GM08714 (cell line): Measurements from ENCODE around the gene RMDN2.
"Not testable (repeated sequence)": the region's sequence is repeated elsewhere in the genome, so short reads cannot be mapped to it uniquely, and the experiment has no call there.

Experiments
- H3K4me3 ChIP-seq: fragments of 200-500 bp; sonication (Bioruptor generic); 2 replicates; pipeline ENCODE4 v1.5.1; 2014; ENCODE audit warnings: mild to moderate bottlenecking, low read length, inconsistent platforms
- ZNF274 ChIP-seq: IDR thresholded peaks from 2 replicates; pipeline ENCODE4 v1.6.1; 2012; ENCODE audit warnings: mild to moderate bottlenecking, low read depth, low read length

Gene RMDN2

GRCh38 chr2:37912616-37913015 is 12.5 kb upstream of the RMDN2 start:
- no peak for TF ChIP-seq ZNF274
- H3K4me3 ChIP-seq: no peak overlapping the region

GRCh38 chr2:37914340-37914739 is 10.7 kb upstream of the RMDN2 start:
- TF ChIP-seq ZNF274: no peak

GRCh38 chr2:37915773-37916172 is 9.3 kb upstream of the RMDN2 start:
- no peak overlapping the region for H3K4me3 ChIP-seq
- TF ChIP-seq ZNF274: no peak

More at GRCh38 chr2:37914340-37914739, 10.7 kb upstream of the RMDN2 start:
- no peak overlapping the region for H3K4me3 ChIP-seq

- no peak overlapping the region for H3K4me3 ChIP-seq
- TF ChIP-seq ZNF274: no peak
Observed at GRCh38 chr2:37916512-37917082, 8.5 kb upstream of the RMDN2 start.

- H3K4me3 ChIP-seq: no peak overlapping the region
- TF ChIP-seq ZNF274: no peak
Observed at GRCh38 chr2:37917281-37918228, 7.5 kb upstream of the RMDN2 start.

GRCh38 chr2:37918742-37919186 is 6.3 kb upstream of the RMDN2 start:
- no peak for TF ChIP-seq ZNF274
- no peak overlapping the region for H3K4me3 ChIP-seq

- TF ChIP-seq ZNF274: no peak
- no peak overlapping the region for H3K4me3 ChIP-seq
Observed at GRCh38 chr2:37919631-37920032, 5.5 kb upstream of the RMDN2 start.

- no peak for TF ChIP-seq ZNF274
- no peak overlapping the region for H3K4me3 ChIP-seq
Observed at GRCh38 chr2:37920570-37920969, 4.5 kb upstream of the RMDN2 start.

GRCh38 chr2:37921781-37922180 is 3.3 kb upstream of the RMDN2 start:
- no peak for TF ChIP-seq ZNF274
- no peak overlapping the region for H3K4me3 ChIP-seq

GRCh38 chr2:37923308-37924055 is 1.6 kb upstream of the RMDN2 start:
- no peak for TF ChIP-seq ZNF274
- no peak overlapping the region for H3K4me3 ChIP-seq

- H3K4me3 ChIP-seq: no peak overlapping the region
- TF ChIP-seq ZNF274: no peak
Observed at GRCh38 chr2:37926635-37927034, 1.5 kb downstream of the RMDN2 start.

- TF ChIP-seq ZNF274: no peak
- no peak overlapping the region for H3K4me3 ChIP-seq
Observed at GRCh38 chr2:37928377-37928776, 3.3 kb downstream of the RMDN2 start.

- not testable (repeated sequence) for H3K4me3 ChIP-seq
Observed at GRCh38 chr2:37930392-37930791, 5.3 kb downstream of the RMDN2 start.

GRCh38 chr2:37932873-37933272 is 7.8 kb downstream of the RMDN2 start:
- not testable (repeated sequence) for H3K4me3 ChIP-seq
